Stimulated activated CD4-positive, alpha-beta T cell treated with anti-CD3 and anti-CD28 coated beads, TNF-alpha, amount 100 ng/mL, for 24 hours (primary cell): ENCODE data around the gene RAB44.
"Not testable (repeated sequence)": the region's sequence is repeated elsewhere in the genome, so short reads cannot be mapped to it uniquely, and the experiment has no call there.

ENCODE experiments used
- DNase-seq, 3 experiments: peaks; one replicate each; pipeline ENCODE4 v3.0.0-alpha.2; 2020; ENCODE audit warnings: low read depth in 3 of 3

RAB44 gene

GRCh38 chr6:36706339-36706738 is 8.7 kb downstream of the RAB44 start:
- no peak for DNase-seq

- DNase-seq: no peak
Measured at GRCh38 chr6:36712816-36713215, 15.2 kb downstream of the RAB44 start.

- DNase-seq: no peak
Measured at GRCh38 chr6:36713846-36714245, 16.2 kb downstream of the RAB44 start.

GRCh38 chr6:36714511-36714910 is 16.9 kb downstream of the RAB44 start:
- no peak for DNase-seq

GRCh38 chr6:36715469-36715868 is 17.8 kb downstream of the RAB44 start:
- DNase-seq: no peak

GRCh38 chr6:36716476-36717093 is 19.0 kb downstream of the RAB44 start:
- DNase-seq: no peak

- no peak for DNase-seq
Measured at GRCh38 chr6:36717231-36717825, 19.7 kb downstream of the RAB44 start.

GRCh38 chr6:36717871-36718540 is 20.4 kb downstream of the RAB44 start:
- DNase-seq: no peak

GRCh38 chr6:36718560-36718959 is 20.9 kb downstream of the RAB44 start:
- no peak for DNase-seq

- DNase-seq: no peak
Measured at GRCh38 chr6:36719126-36719525, 21.5 kb downstream of the RAB44 start.

GRCh38 chr6:36720251-36721141 is 22.9 kb downstream of the RAB44 start:
- DNase-seq: no peak

- no peak for DNase-seq
Measured at GRCh38 chr6:36721369-36722140, 23.9 kb downstream of the RAB44 start.

GRCh38 chr6:36722365-36722764 is 24.7 kb downstream of the RAB44 start:
- DNase-seq: no peak

GRCh38 chr6:36722879-36723278 is 25.3 kb downstream of the RAB44 start:
- no peak for DNase-seq

GRCh38 chr6:36723992-36724391 is 26.4 kb downstream of the RAB44 start:
- DNase-seq: not testable (repeated sequence)

GRCh38 chr6:36724514-36725390 is 27.1 kb downstream of the RAB44 start:
- peak; percentile 13 to 63 (median 18) for DNase-seq

GRCh38 chr6:36725581-36725980 is 28.0 kb downstream of the RAB44 start:
- DNase-seq: no peak

- no peak for DNase-seq
Measured at GRCh38 chr6:36727505-36728021, 29.9 kb downstream of the RAB44 start.

- DNase-seq: no peak
Measured at GRCh38 chr6:36728289-36729160, 30.9 kb downstream of the RAB44 start.
